Stomach (tissue), 9 donors: ENCODE data around the gene B4GALNT4. TPM values are rescaled to one million over a fixed set of nuclear protein-coding genes. Genes with fewer than 3 reads are reported as not detected.

Experiments used
- DNase-seq, 2 donors: peaks; one replicate each; pipeline versions ENCODE4 v3.0.0 to v3.0.0-alpha.2; 2013 to 2019
- H3K27ac ChIP-seq, 5 donors: fragments of 200-600 bp in 4 of 5; sonication (generic) in 4 of 5; one replicate each; pipeline ENCODE4 v1.5.1; 2013 to 2019; ENCODE audit warnings: mild to moderate bottlenecking in 1 of 5, moderate library complexity in 1 of 5
- H3K27me3 ChIP-seq, 3 donors: fragments of 200-600 bp; sonication (generic); one replicate each; pipeline ENCODE4 v1.5.1; 2017 to 2019; ENCODE audit warnings: mixed run types in 1 of 3
- H3K36me3 ChIP-seq, 4 donors: fragments of 200-600 bp; sonication (generic); 1 replicate in 3 of 4; 2 replicates in 1 of 4; pipeline ENCODE4 v1.5.1; 2016 to 2019
- H3K4me1 ChIP-seq, 4 donors: fragments of 200-600 bp; sonication (generic); one replicate each; pipeline ENCODE4 v1.5.1; 2016 to 2019
- H3K4me3 ChIP-seq, 4 donors: fragments of 200-600 bp; sonication (generic) in 3 of 4; one replicate each; pipeline ENCODE4 v1.5.1; 2016 to 2019; ENCODE audit warnings: mild to moderate bottlenecking in 1 of 4
- H3K9me3 ChIP-seq, 4 donors: fragments of 200-600 bp; sonication (generic); one replicate each; pipeline ENCODE4 v1.5.1; 2016 to 2019
- CTCF ChIP-seq, 7 experiments: fragments of 450-650 bp in 4 of 7; fragments of 200-600 bp in 3 of 7; sonication (generic) in 3 of 7; IDR thresholded peaks; one replicate each; pipeline ENCODE4 v1.5.1; 2016 to 2019; ENCODE audit warnings: antibody characterized with exemption in 7 of 7, control low read depth in 2 of 7, mild to moderate bottlenecking in 1 of 7
- EP300 ChIP-seq: sonication (generic); formaldehyde crosslinking; IDR thresholded peaks from one replicate; pipeline ENCODE4 v1.6.1; 2017; ENCODE audit warnings: antibody characterized with exemption
- POLR2A ChIP-seq, 4 donors: fragments of 450-650 bp; IDR thresholded peaks; one replicate each; pipeline ENCODE4 v1.6.1; 2016; ENCODE audit warnings: antibody characterized with exemption in 4 of 4, control low read depth in 2 of 4, mild to moderate bottlenecking in 1 of 4, moderate library complexity in 1 of 4
- POLR2AphosphoS5 ChIP-seq, 3 donors: sonication (generic); formaldehyde crosslinking; IDR thresholded peaks; one replicate each; pipeline ENCODE4 v1.6.1; 2016; ENCODE audit warnings: antibody characterized with exemption in 3 of 3
- WGBS, 5 donors: extraction: QIAGEN DNeasy Blood & Tissue Kit in 3 of 5; methylation state at CpG; one replicate each; pipeline versions ENCODE4 v1.1.5 to v1.1.7; 2013 to 2018; 5-methylcytosine and 5-hydroxymethylcytosine counted together
- intact Hi-C: fragments of 100-400 bp; cut with DNase I; formaldehyde crosslinking; loops from one replicate; pipeline ENCODE4 v1.15.1; 2023; ENCODE audit warnings: low total_unique reads
- polyA plus RNA-seq, 3 donors: library from polyadenylated mRNA; stranded (reverse); fragments of 200-250 nt; gene quantifications; one replicate each; pipeline ENCODE4 v1.2.3, GENCODE V29; 2013
- total RNA-seq, 5 donors: library from RNA; depleted of rRNA; stranded (reverse); fragments of >200 nt; gene quantifications; one replicate each; pipeline versions ENCODE4 v1.1.0 to v1.2.3, GENCODE V29; 2014 to 2016
- donor health status: healthy with polysubstance abuse.
- donor health status: Bipolar disorder and iron deficiency.
- donor health status: healthy.

The B4GALNT4 gene
- total and polyA plus RNA-seq, 8 donors = 0.45 to 8.8 (median 4.3) TPM; not detected in 2

DNA sequence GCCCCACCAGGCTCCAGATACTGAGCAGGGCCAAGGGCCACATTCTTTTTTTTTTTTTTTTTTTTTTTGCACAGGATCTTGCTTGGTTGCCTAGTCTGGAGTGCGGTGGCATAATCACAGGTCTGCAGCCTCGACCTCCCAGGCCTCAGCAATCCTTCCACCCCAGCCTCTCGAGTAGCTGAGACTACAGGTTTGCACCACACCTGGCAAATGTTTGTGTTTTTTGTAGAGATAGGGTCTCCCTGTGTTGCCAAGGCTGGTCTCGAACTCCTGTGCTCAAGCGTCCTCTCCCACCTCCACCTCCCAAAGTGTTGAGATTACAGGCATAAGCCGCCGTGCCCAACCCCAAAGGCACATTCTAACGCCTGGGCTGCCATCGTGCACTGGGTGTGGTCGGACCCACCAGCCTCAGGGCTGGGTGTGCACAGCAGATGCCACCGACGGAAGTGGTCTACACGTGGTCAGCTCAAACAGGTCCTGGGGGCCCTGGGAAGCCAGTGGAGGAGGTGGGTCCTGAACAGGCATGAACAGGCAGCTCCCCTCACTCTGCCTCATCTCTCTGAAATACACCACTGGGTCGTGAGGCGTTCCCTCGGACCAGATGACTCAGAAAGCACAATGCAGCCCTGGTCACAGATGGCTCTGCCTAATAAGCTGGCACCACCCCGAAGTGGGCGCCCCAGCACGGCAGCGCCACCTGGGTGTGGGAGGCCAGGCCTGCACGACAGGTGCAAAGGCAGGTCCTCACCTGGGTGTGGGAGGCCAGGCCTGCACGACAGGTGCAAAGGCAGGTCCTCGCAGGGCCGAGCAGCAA, 5.1 kb upstream of the B4GALNT4 start:
- H3K9me3 ChIP-seq = peaks cover 0 to 10% (median 8%) of the 10 kb centered on the region in 4 donors
- 49 to 74% (median 61%) methylated on average over 22 to 24 of the region's 24 CpGs for WGBS, 5 donors
- H3K4me1 ChIP-seq = peaks cover 9 to 16% (median 11%) of the 10 kb centered on the region in 4 donors
- intact Hi-C loops = no loop called here
- peaks cover 8 to 58% (median 37%) of the 10 kb centered on the region in 3 donors for H3K27me3 ChIP-seq
- TF ChIP-seq POLR2A (IDR thresholded peaks at IDR 0.05) (no peak), POLR2AphosphoS5 (IDR thresholded peaks at IDR 0.05) (peak in 1 of 3 donors; percentile 41), EP300 (no peak), CTCF (IDR thresholded peaks at IDR 0.05) (peak in 3 of 7 experiments; percentile 7 to 60 (median 21))
- no peak overlapping the region for H3K4me3 ChIP-seq
- DNase-seq = peak; percentile 74 to 78
- H3K36me3 ChIP-seq = no peaks in the 10 kb centered on the region
- no peak overlapping the region for H3K27ac ChIP-seq

- TF ChIP-seq POLR2A (IDR thresholded peaks at IDR 0.05) = no peak
- no peak for TF ChIP-seq POLR2AphosphoS5 (IDR thresholded peaks at IDR 0.05)
- TF ChIP-seq CTCF (IDR thresholded peaks at IDR 0.05) = no peak
- no peak for TF ChIP-seq EP300
- DNase-seq = no peak
- H3K9me3 ChIP-seq = peaks cover 0 to 10% (median 8%) of the 10 kb centered on the region in 4 donors
- WGBS, 5 donors = 86 to 91% (median 90%) methylated on average over 19 to 22 of the region's 22 CpGs
- no peaks in the 10 kb centered on the region for H3K36me3 ChIP-seq
- intact Hi-C loops = no loop called here
- H3K4me1 ChIP-seq = peaks cover 9 to 19% (median 12%) of the 10 kb centered on the region in 4 donors
- H3K27me3 ChIP-seq = peaks cover 8 to 59% (median 40%) of the 10 kb centered on the region in 3 donors
- H3K27ac ChIP-seq = no peak overlapping the region
- H3K4me3 ChIP-seq = no peak overlapping the region
These were observed 4.1 kb upstream of the B4GALNT4 start for GRCh38 chr11:364991-365725.

DNA sequence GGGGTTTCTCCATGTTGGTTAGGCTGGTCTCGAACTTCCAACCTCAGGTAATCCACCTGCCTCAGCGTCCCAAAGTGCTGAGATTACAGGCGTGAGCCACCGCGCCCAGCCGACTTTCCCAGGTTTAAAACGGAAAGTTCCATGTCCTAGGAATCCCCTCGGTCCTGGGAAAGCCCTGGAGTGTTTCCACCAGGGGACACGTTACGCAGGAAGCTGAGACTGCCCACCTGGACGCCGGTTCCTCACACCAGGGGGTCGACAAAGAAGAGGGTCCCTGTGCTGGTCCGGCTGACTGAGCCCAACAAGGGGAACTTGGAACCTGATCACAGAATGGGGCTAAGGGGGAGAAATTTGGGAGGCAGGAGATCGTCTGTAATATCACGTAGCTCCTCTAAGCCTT, 3.5 kb upstream of the B4GALNT4 start:
- H3K27ac ChIP-seq = no peak overlapping the region
- H3K27me3 ChIP-seq = peaks cover 8 to 59% (median 46%) of the 10 kb centered on the region in 3 donors
- DNase-seq = no peak
- intact Hi-C loops = no loop called here
- no peak for TF ChIP-seq POLR2AphosphoS5 (IDR thresholded peaks at IDR 0.05)
- TF ChIP-seq CTCF (IDR thresholded peaks at IDR 0.05) = no peak
- WGBS, 5 donors = 77 to 80% (median 79%) methylated on average over 13 to 16 of the region's 16 CpGs
- H3K4me1 ChIP-seq = peaks cover 9 to 19% (median 14%) of the 10 kb centered on the region in 4 donors
- H3K9me3 ChIP-seq = peaks cover 0 to 10% (median 8%) of the 10 kb centered on the region in 4 donors
- H3K4me3 ChIP-seq = no peak overlapping the region
- H3K36me3 ChIP-seq = no peaks in the 10 kb centered on the region

DNA sequence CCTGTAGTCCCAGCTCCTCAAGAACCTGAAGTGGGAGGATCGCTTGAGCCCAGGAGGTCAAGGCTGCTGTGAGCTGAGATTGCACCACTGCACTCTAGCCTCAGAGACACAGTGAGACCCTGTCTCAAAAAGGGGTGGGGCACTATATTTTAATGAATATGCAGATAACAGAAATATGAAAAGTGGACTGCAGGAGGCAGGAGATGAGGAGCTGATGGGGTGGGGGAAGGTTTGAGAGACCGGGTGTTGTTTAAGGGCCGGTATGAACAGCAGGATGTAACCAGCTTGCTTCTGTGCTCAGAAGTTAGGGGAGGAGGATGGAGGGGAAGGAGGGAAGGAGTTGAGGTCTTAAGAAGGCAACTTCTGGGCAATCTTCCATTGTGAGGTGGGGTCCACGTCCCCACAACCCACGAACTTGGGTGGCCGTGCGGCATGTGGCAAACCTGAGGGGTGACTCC, 1.3 kb upstream of the B4GALNT4 start:
- TF ChIP-seq POLR2AphosphoS5 (IDR thresholded peaks at IDR 0.05) (no peak), CTCF (IDR thresholded peaks at IDR 0.05) (no peak), POLR2A (IDR thresholded peaks at IDR 0.05) (no peak), EP300 (no peak)
- Histone ChIP-seq H3K36me3 (no peaks in the 10 kb centered on the region), H3K9me3 (no peaks in the 10 kb centered on the region), H3K4me1 (peaks cover 9 to 19% (median 14%) of the 10 kb centered on the region in 4 donors), H3K27me3 (peaks cover 8 to 71% (median 46%) of the 10 kb centered on the region in 3 donors), H3K4me3 (no peak overlapping the region), H3K27ac (no peak overlapping the region)
- 28 to 43% (median 38%) methylated on average over 7 of the region's 7 CpGs for WGBS, 5 donors
- intact Hi-C loops = no loop called here
- DNase-seq = no peak
